ENCODE measurements around the gene LTB4R2. TPM values are rescaled to one million over a fixed set of nuclear protein-coding genes. Genes with fewer than 3 reads are reported as not detected.
A peak's percentile ranks its signal among the peaks of the same experiment; 100 is the strongest.
"Not testable (repeated sequence)": the region's sequence is repeated elsewhere in the genome, so short reads cannot be mapped to it uniquely, and the experiment has no call there.

The LTB4R2 gene
- total RNA-seq, 1 donor from 2014 or later = 6.9 TPM

- DNase-seq (ENCODE audit: low spot score) (no peak), ATAC-seq (no peak)
Observed at GRCh38 chr14:24337144-24337823, 27.3 kb downstream of the LTB4R2 start.

GRCh38 chr14:24337824-24338175 is 27.9 kb downstream of the LTB4R2 start:
- ATAC-seq (no peak), DNase-seq (ENCODE audit: low spot score) (no peak)

- ATAC-seq (no peak), DNase-seq (ENCODE audit: low spot score) (no peak)
Observed at GRCh38 chr14:24338843-24339242, 28.9 kb downstream of the LTB4R2 start.

GRCh38 chr14:24339284-24340151 is 29.6 kb downstream of the LTB4R2 start, which contains the start of gene RIPK3:
RIPK3 (minus strand) TSS chr14:24339991; CDS start chr14:24339826, 165 bp downstream.
- DNase-seq (ENCODE audit: low spot score) (peak; percentile 58), ATAC-seq (peak; percentile 27)

GRCh38 chr14:24340606-24341005 is 30.7 kb downstream of the LTB4R2 start:
- no peak for DNase-seq (ENCODE audit: low spot score)
- no peak for ATAC-seq

- DNase-seq (ENCODE audit: low spot score) = no peak
- ATAC-seq = no peak
Observed at GRCh38 chr14:24342889-24343288, 32.9 kb downstream of the LTB4R2 start.

- peak; percentile 94 for ATAC-seq
Observed at GRCh38 chr14:24343795-24344660, 34.1 kb downstream of the LTB4R2 start.

GRCh38 chr14:24347134-24347533 is 37.2 kb downstream of the LTB4R2 start:
- no peak for ATAC-seq
- no peak for DNase-seq (ENCODE audit: low spot score)

More at GRCh38 chr14:24343795-24344660, 34.1 kb downstream of the LTB4R2 start:
- peak; percentile 64 for DNase-seq (ENCODE audit: low spot score)

- DNase-seq (ENCODE audit: low spot score) = no peak
- ATAC-seq = no peak
Observed at GRCh38 chr14:24348186-24348585, 38.2 kb downstream of the LTB4R2 start.

GRCh38 chr14:24349742-24350141 is 39.8 kb downstream of the LTB4R2 start:
- ATAC-seq (no peak), DNase-seq (ENCODE audit: low spot score) (no peak)

- ATAC-seq (peak; percentile 47), DNase-seq (ENCODE audit: low spot score) (no peak)
Observed at GRCh38 chr14:24351517-24351916, 41.6 kb downstream of the LTB4R2 start.

GRCh38 chr14:24353559-24354481 is 43.9 kb downstream of the LTB4R2 start:
- DNase-seq (ENCODE audit: low spot score) = no peak
- peak; percentile 71 for ATAC-seq

- not testable (repeated sequence) for ATAC-seq; DNase-seq (ENCODE audit: low spot score)
Observed at GRCh38 chr14:24354482-24354825, 44.5 kb downstream of the LTB4R2 start.

- DNase-seq (ENCODE audit: low spot score) (no peak), ATAC-seq (peak; percentile 32)
Observed at GRCh38 chr14:24355009-24355408, 45.1 kb downstream of the LTB4R2 start.

- no peak for DNase-seq (ENCODE audit: low spot score)
- no peak for ATAC-seq
Observed at GRCh38 chr14:24356208-24356607, 46.3 kb downstream of the LTB4R2 start.

GRCh38 chr14:24360281-24360680 is 50.3 kb downstream of the LTB4R2 start:
- no peak for DNase-seq (ENCODE audit: low spot score)
- no peak for ATAC-seq

GRCh38 chr14:24361326-24361725 is 51.4 kb downstream of the LTB4R2 start:
- ATAC-seq = no peak
- no peak for DNase-seq (ENCODE audit: low spot score)
